HG02798 (cell line): ENCODE measurements around the gene GPR146.

ENCODE experiments used
- ATAC-seq: cut with Tn5 transposase; IDR thresholded peaks from one replicate; pipeline ENCODE4 v1.9.1; 2021; ENCODE audit warnings: mild to moderate bottlenecking; ENCODE audit not compliant: unreplicated experiment, poor library complexity

The GPR146 gene

GRCh38 chr7:1010226-1010625 is 34.1 kb upstream of the GPR146 start:
- ATAC-seq, result no peak

DNA sequence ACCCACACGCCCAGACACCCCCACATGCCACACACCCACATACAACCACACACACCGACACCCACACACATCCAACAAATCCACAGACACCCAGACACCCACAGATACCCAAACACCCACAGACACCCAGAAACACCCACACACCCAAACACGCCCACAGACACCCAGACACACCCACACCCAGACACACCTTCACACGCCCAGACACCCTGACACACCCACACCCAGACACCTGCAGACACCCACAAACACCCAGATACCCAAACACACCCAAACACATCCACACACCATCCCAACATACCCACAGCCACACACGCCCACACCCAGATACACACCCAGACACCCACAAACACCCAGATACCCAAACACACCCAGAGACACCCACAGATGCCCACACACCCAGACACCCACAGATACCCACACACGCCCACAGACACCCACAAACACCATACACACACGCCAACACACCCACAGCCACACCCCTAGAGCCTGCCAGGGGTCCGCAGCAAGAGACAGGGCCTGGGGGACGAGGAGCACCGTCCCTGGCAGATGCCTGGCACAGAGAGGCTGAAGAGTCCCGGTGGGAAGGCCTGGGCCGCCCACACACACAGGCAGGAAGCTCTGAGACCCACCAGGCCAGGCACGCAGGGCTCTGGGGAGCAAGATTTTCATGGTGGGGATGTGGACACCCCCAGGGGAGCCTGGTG is 32.9 kb upstream of the GPR146 start:
- no peak for ATAC-seq

GRCh38 chr7:1012004-1012715 is 32.2 kb upstream of the GPR146 start:
- ATAC-seq, result no peak

- no peak for ATAC-seq
Observed at GRCh38 chr7:1012716-1013095, 31.6 kb upstream of the GPR146 start.

GRCh38 chr7:1013581-1013980 is 30.8 kb upstream of the GPR146 start:
- no peak for ATAC-seq

- ATAC-seq, result no peak
Observed at GRCh38 chr7:1014681-1015080, 29.7 kb upstream of the GPR146 start.

- ATAC-seq, result no peak
Observed at GRCh38 chr7:1015196-1016121, 28.9 kb upstream of the GPR146 start.

DNA sequence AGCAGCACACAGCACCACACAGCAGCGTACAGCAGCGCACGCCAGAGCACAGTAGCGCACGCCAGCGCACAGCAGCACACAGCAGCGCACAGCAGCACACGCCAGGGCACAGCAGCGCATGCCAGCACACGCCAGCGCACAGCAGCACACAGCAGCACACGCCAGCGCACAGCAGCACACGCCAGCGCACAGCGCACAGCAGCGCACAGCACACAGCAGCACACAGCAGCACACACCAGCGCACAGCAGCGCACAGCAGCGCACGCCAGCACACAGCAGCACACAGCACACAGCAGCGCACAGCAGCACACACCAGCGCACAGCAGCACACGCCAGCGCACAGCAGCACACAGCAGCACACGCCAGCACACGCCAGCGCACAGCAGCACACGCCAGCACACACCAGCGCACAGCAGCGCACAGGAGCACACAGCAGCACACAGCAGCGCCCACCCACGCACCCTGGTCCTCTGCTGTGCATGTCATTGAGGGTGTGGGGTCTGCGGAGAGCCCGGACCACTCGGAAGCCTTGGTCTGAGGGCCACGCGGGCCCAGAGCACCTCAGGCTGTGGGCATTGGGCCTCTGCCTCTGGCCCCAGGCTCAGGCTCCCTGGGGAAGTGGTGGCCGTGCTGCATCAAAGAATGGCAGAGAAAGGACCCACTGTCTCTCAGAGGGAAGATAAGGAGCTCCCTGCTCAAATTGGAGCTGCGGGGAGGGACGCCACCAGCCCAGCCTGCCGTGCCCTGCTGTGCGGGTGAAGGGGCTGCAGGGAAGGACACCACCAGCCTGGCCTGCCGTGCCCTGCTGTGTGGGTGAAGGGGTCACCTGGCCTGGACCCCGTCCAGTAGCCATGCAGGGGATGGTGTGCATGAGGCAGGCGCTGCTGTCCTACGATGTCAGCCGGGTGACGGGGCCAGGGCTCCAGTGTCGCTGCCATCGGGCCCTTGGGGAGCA is 27.5 kb upstream of the GPR146 start:
- ATAC-seq, result no peak

DNA sequence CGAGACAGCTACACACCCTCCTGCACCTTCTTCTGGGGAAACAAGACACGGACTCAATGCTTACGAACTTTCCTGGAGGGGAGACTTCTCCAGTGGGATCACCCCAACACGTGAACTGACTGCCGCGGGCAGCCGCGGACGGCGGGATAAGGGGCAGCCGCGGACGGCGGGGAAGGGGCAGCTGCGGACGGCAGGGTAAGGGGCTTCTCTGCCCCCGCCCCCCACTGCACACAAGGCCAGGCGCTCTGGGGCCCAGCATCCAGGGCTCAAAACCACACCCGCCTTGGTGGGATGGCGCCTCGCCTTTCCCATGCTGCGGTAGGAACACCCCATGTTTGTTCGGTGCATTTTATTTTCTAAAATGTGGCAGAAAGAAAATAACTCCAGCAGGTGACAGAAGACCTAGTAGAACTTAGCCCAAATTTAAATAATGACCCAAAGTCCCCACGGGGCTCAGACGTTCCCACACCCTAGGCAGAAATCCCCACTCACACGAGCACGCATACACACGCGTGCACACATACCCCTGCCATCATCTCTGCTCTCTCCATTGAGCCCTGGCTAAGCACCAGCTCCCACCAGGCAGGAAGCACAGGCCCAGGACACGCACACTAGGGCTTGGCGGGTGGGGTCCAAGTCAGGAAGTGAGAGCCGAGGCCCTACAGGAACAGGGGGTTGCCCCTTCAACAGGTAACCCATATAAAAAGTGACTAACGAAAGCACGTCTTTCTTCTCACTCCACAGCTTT is 26.6 kb upstream of the GPR146 start:
- ATAC-seq, result no peak

DNA sequence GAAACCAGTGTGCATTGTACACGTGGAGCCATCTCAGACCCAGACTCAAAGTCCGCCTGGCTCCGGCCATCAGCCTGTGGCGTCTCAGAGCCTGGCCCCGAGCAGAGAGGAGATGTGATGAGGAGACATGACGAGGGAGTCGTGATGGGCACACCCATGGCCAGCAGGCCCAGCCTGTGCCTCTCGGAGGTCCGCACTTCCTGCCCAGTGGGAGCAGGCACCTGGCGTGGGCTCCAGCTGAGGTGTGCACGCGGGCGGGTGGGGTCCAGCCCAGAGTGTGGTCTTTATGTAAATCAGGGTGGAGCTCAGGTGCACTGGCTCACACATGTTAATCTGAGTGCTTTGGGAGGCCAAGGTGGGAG is 26.0 kb upstream of the GPR146 start:
- no peak for ATAC-seq

DNA sequence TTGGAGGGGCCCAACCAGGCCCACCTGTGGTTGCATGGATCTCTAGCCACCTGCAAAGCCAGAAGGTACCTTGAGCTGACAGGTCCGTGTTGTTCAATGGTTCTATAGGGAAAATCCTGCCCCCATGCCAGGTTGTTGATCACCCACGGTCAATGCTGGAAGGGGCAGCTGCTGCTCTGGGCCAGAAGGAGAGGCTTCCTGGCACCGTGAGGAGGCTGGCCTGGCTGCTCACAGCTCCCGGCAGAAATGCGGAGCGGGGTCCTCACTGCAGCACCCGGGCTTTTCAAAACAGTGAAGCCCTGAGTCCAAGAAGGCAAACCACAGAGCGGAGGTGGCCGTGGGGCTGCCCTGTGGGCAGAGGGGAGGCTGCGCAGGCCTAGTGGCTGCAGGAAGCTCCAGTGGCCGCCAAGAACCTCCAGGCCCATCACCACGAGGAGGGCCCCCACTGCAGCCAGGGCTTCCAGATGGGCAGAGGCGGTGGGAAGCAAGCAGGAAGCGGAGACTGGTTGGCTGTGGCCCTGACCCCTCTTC is 25.0 kb upstream of the GPR146 start:
- no peak for ATAC-seq

GRCh38 chr7:1019789-1020610 is 24.3 kb upstream of the GPR146 start:
- ATAC-seq, result no peak

- no peak for ATAC-seq
Observed at GRCh38 chr7:1020849-1021251, 23.5 kb upstream of the GPR146 start.

GRCh38 chr7:1021366-1021765 is 23.0 kb upstream of the GPR146 start:
- no peak for ATAC-seq

- no peak for ATAC-seq
Observed at GRCh38 chr7:1021931-1022330, 22.4 kb upstream of the GPR146 start.

DNA sequence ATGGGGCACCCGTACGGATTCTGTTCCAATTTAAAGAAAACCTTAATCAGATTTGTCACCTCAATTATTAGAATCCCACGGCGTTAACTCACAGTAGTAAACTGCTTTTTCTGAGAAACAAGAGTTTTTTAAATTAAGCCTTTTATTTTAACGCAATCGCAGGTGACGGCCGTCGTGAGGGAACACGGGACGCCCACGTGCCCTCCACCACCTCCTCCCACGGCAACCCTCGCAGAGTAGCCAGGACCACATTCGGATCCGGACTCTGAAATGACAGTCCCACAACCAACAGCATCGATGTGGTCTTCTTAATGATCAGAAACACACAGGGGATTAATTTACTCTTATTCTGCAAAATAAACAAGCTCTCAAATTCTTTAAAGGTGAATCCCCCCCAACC is 22.0 kb upstream of the GPR146 start:
- no peak for ATAC-seq

- ATAC-seq, result no peak
Observed at GRCh38 chr7:1022801-1023465, 21.4 kb upstream of the GPR146 start.
